NCI-H2107 (cell line): ENCODE results near the gene GYS1.
"Not testable (repeated sequence)": the region's sequence is repeated elsewhere in the genome, so short reads cannot be mapped to it uniquely, and the experiment has no call there.

ENCODE experiments used
- DNase-seq: peaks from one replicate; lab custom pipeline; 2025; lab: John Stamatoyannopoulos, UW

Gene GYS1

GRCh38 chr19:48993175-48994034 is at the start of gene GYS1, which contains the start of gene RUVBL2:
Gene GYS1 (minus strand): TSS chr19:48993309. CDS start chr19:48993112, 197 bp downstream.
Gene RUVBL2 (plus strand): TSS chr19:48993887. CDS start chr19:48993912, 25 bp downstream.
- DNase-seq, result peak; percentile 95

- not testable (repeated sequence) for DNase-seq
These were observed 49.6 kb upstream of the GYS1 start for GRCh38 chr19:49042666-49043065.

- no peak for DNase-seq
These were observed 49.1 kb upstream of the GYS1 start for GRCh38 chr19:49042177-49042576.

- not testable (repeated sequence) for DNase-seq
These were observed 46.6 kb upstream of the GYS1 start for GRCh38 chr19:49039736-49040135.

GRCh38 chr19:49038557-49039276 is 45.6 kb upstream of the GYS1 start:
- DNase-seq, result not testable (repeated sequence)

GRCh38 chr19:49038111-49038510 is 45.0 kb upstream of the GYS1 start:
- not testable (repeated sequence) for DNase-seq

GRCh38 chr19:49036815-49037214 is 43.7 kb upstream of the GYS1 start, which contains the start of gene CGB1:
Gene CGB1 (minus strand): TSS chr19:49036895. CDS start chr19:49036711, 184 bp downstream.
- DNase-seq, result not testable (repeated sequence)

- not testable (repeated sequence) for DNase-seq
These were observed 38.7 kb upstream of the GYS1 start, which contains the start of gene CGB2 for GRCh38 chr19:49031642-49032301. Gene CGB2 (plus strand): TSS chr19:49031890. CDS start chr19:49032096, 206 bp downstream.

GRCh38 chr19:49030323-49030722 is 37.2 kb upstream of the GYS1 start:
- DNase-seq, result not testable (repeated sequence)

- not testable (repeated sequence) for DNase-seq
These were observed 36.6 kb upstream of the GYS1 start for GRCh38 chr19:49029749-49030148.

GRCh38 chr19:49028686-49029085 is 35.6 kb upstream of the GYS1 start:
- DNase-seq, result not testable (repeated sequence)

GRCh38 chr19:49025599-49025998 is 32.5 kb upstream of the GYS1 start:
- not testable (repeated sequence) for DNase-seq

GRCh38 chr19:49025088-49025487 is 32.0 kb upstream of the GYS1 start:
- not testable (repeated sequence) for DNase-seq

GRCh38 chr19:49024233-49024632 is 31.1 kb upstream of the GYS1 start, which contains the start of gene CGB3:
Gene CGB3 (minus strand): TSS chr19:49024333. CDS start chr19:49023971, 362 bp downstream.
- DNase-seq, result not testable (repeated sequence)

GRCh38 chr19:49022116-49022515 is 29.0 kb upstream of the GYS1 start:
- DNase-seq, result no peak

- DNase-seq, result no peak
These were observed 28.1 kb upstream of the GYS1 start for GRCh38 chr19:49020931-49021895.

- no peak for DNase-seq
These were observed 27.2 kb upstream of the GYS1 start for GRCh38 chr19:49020342-49020741.

GRCh38 chr19:49019242-49019932 is 26.3 kb upstream of the GYS1 start:
- DNase-seq, result peak; percentile 51

GRCh38 chr19:49018388-49019241 is 25.5 kb upstream of the GYS1 start:
- not testable (repeated sequence) for DNase-seq
